Effector memory CD8-positive, alpha-beta T cell (primary cell): ENCODE data around the gene CDH19.
"Not testable (repeated sequence)": the region's sequence is repeated elsewhere in the genome, so short reads cannot be mapped to it uniquely, and the experiment has no call there.

Experiments used
- ATAC-seq: fragments of 150-1000 bp; cut with Tn5 transposase; replicated peaks from 2 replicates; pipeline ENCODE4 v1.10.0; 2021; ENCODE audit warnings: mild to moderate bottlenecking, moderate library complexity
- DNase-seq, 3 experiments: peaks; one replicate each; pipeline ENCODE4 v3.0.0; 2021
- H3K27ac Mint-ChIP-seq, 2 donors: one replicate each; pipeline ENCODE4 v1.8.0; 2022; ENCODE audit warnings: mild to moderate bottlenecking in 2 of 2, mixed read lengths in 2 of 2, moderate library complexity in 2 of 2
- H3K27me3 Mint-ChIP-seq, 2 donors: one replicate each; pipeline ENCODE4 v1.8.0; 2022; ENCODE audit warnings: mixed read lengths in 2 of 2
- H3K36me3 Mint-ChIP-seq: one replicate; pipeline ENCODE4 v1.8.0; 2022; ENCODE audit warnings: mild to moderate bottlenecking, moderate library complexity, mixed read lengths; ENCODE audit not compliant: insufficient read depth
- H3K4me1 Mint-ChIP-seq, 2 donors: one replicate each; pipeline ENCODE4 v1.8.0; 2022; ENCODE audit warnings: low read depth in 2 of 2, mixed read lengths in 2 of 2
- H3K4me3 Mint-ChIP-seq, 2 donors: one replicate each; pipeline ENCODE4 v1.8.0; 2022; ENCODE audit warnings: mild to moderate bottlenecking in 2 of 2, mixed read lengths in 2 of 2, moderate library complexity in 2 of 2
- H3K9me3 Mint-ChIP-seq, 2 donors: one replicate each; pipeline ENCODE4 v1.8.0; 2022; ENCODE audit warnings: mixed read lengths in 2 of 2

The CDH19 gene

DNA sequence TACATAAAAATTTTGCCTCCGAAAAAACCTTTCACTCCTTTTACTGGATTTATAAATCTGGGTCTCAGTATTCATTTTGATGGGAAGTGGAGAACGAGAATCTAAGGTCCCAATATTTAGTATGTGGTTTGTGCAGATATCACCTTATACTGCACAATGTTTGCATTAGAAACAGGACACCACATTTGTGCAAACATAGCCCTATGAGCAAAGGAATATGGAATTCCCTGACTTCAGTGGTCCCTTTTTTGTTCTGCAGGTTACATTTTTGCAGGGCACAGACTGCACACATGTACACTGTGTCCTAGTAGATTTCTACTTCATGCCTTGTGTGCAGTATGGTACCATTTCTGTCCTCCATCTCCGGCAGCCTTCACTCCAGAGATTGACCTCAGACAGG is 130.0 kb downstream of the CDH19 start:
- Mint-ChIP-seq H3K27ac (no peak overlapping the region), H3K9me3 (peaks cover 0 to 4% of the 10 kb centered on the region in 2 donors), H3K4me3 (no peak overlapping the region), H3K4me1 (no peaks in the 10 kb centered on the region), H3K27me3 (no peaks in the 10 kb centered on the region), H3K36me3 (no peaks in the 10 kb centered on the region)
- ATAC-seq (no peak), DNase-seq (no peak)

DNA sequence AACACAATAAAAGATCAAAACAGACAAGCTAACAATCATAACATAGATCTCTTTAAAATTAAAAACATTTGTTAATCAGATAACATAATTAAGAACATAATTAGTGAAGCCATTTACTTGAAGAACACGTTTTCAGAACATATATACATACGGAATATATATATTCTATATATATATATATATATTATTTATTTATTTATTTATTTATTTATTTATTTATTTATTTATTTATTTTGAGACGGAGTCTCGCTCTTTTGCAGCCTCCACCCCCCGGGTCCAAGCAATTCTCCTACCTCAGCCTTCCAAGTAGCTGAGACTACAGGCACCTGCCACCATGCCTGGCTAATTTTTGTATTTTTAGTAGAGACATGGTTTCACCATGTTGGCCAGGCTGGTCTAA is 137.7 kb downstream of the CDH19 start:
- H3K27ac Mint-ChIP-seq, H3K9me3 Mint-ChIP-seq, H3K4me3 Mint-ChIP-seq, H3K36me3 Mint-ChIP-seq, DNase-seq, H3K27me3 Mint-ChIP-seq, ATAC-seq, H3K4me1 Mint-ChIP-seq: not testable (repeated sequence)

DNA sequence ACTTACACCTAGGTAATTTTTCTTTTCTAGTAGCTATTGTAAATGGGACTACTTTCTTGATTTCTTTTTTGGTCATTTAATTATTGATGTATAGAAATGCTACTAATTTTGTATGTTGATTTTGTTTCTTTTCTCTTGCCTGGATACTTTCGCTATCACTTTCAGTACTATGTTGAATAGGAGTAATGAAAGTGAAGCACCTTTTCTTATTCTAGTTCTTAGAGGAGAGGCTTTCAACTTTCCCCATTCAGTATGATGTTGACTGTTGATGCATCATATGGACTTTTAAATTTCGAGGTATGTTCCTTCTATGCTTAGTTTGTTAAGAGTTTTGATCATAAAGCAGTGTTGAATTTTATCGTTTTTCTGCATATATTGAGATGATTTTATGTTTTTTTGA is 142.5 kb downstream of the CDH19 start:
- H3K4me3 Mint-ChIP-seq, result no peak overlapping the region

DNA sequence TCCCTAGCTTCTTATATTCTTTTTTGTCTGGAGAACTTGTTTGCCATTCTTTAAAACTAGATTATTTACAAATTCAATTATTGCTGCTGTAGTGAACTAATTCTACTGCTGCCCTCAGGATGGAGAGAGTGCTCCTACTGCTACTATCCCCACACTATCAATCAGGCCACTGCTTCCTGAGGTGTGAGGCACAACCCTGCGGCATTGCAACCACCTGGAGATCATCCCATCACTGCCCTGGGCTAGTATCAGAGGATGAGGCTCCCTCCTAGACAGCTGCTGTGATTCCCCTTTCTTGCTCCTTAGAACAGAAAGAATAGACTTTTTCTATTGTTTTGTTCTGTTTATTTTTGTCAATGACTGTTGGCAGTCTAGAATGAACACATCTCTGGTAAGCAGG is 146.6 kb downstream of the CDH19 start:
- Mint-ChIP-seq H3K4me1 (no peaks in the 10 kb centered on the region), H3K27me3 (no peaks in the 10 kb centered on the region), H3K27ac (no peak overlapping the region)

More for the DNA sequence above, 142.5 kb downstream of the CDH19 start:
- Mint-ChIP-seq H3K9me3 (peaks cover 9% of the 10 kb centered on the region in 2 donors), H3K36me3 (no peaks in the 10 kb centered on the region), H3K27ac (no peak overlapping the region), H3K27me3 (no peaks in the 10 kb centered on the region), H3K4me1 (no peaks in the 10 kb centered on the region)
- no peak for ATAC-seq
- no peak for DNase-seq

More for the DNA sequence above, 146.6 kb downstream of the CDH19 start:
- H3K9me3 Mint-ChIP-seq, result peaks cover 13 to 21% of the 10 kb centered on the region in 2 donors
- no peak for DNase-seq
- no peak overlapping the region for H3K4me3 Mint-ChIP-seq
- ATAC-seq, result no peak
- H3K36me3 Mint-ChIP-seq, result no peaks in the 10 kb centered on the region
